ENCODE results near the gene RNF148. TPM values are rescaled to one million over a fixed set of nuclear protein-coding genes. Genes with fewer than 3 reads are reported as not detected.

RNF148 gene
- total RNA-seq, 2 donors from 2014 or later: 0.95 TPM; not detected in 1

GRCh38 chr7:122675621-122676020 lies 27.1 kb downstream of the RNF148 start:
- H3K27ac Mint-ChIP-seq: no peak overlapping the region
- DNase-seq: no peak

GRCh38 chr7:122675011-122675410 lies 27.7 kb downstream of the RNF148 start:
- Histone ChIP-seq H3K4me1 (ENCODE audit: control insufficient read depth, insufficient read depth, low read length) (no peaks in the 10 kb centered on the region), H3K9me3 (ENCODE audit: control insufficient read depth, low read length) (peaks cover 6% of the 10 kb centered on the region), H3K27me3 (ENCODE audit: control insufficient read depth, insufficient read depth, low read length, poor library complexity, severe bottlenecking) (no peaks in the 10 kb centered on the region), H3K9ac (ENCODE audit: extremely low read depth, low read length, poor library complexity, severe bottlenecking) (no peak overlapping the region), H3K27ac (ENCODE audit: low read depth, low read length) (no peak overlapping the region), H3K4me3 (ENCODE audit: low read length) (no peak overlapping the region), H3K36me3 (ENCODE audit: control insufficient read depth, insufficient read depth, low read length) (no peaks in the 10 kb centered on the region)
- no peak for DNase-seq
- Mint-ChIP-seq H3K36me3 (ENCODE audit: low read depth) (peaks cover 10% of the 10 kb centered on the region), H3K4me1 (peaks cover 27% of the 10 kb centered on the region), H3K27ac (no peak overlapping the region), H3K27me3 (ENCODE audit: insufficient read depth) (peaks cover 5% of the 10 kb centered on the region), H3K4me3 (no peak overlapping the region), H3K9me3 (peaks cover 32% of the 10 kb centered on the region)
- TF ChIP-seq, protein P1, sequence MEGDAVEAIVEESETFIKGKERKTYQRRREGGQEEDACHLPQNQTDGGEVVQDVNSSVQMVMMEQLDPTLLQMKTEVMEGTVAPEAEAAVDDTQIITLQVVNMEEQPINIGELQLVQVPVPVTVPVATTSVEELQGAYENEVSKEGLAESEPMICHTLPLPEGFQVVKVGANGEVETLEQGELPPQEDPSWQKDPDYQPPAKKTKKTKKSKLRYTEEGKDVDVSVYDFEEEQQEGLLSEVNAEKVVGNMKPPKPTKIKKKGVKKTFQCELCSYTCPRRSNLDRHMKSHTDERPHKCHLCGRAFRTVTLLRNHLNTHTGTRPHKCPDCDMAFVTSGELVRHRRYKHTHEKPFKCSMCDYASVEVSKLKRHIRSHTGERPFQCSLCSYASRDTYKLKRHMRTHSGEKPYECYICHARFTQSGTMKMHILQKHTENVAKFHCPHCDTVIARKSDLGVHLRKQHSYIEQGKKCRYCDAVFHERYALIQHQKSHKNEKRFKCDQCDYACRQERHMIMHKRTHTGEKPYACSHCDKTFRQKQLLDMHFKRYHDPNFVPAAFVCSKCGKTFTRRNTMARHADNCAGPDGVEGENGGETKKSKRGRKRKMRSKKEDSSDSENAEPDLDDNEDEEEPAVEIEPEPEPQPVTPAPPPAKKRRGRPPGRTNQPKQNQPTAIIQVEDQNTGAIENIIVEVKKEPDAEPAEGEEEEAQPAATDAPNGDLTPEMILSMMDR (conservative IDR thresholded peaks at IDR 0.05): no peak
- WGBS, 2 experiments (ENCODE audit: insufficient coverage in 1 of 2, insufficient read length in 1 of 2): 92 to 94% methylated on average over 7 of the region's 7 CpGs

More at GRCh38 chr7:122675621-122676020, 27.1 kb downstream of the RNF148 start:
- Histone ChIP-seq H3K9ac (ENCODE audit: extremely low read depth, low read length, poor library complexity, severe bottlenecking) (no peak overlapping the region), H3K27me3 (ENCODE audit: control insufficient read depth, insufficient read depth, low read length, poor library complexity, severe bottlenecking) (no peaks in the 10 kb centered on the region), H3K36me3 (ENCODE audit: control insufficient read depth, insufficient read depth, low read length) (no peaks in the 10 kb centered on the region), H3K4me3 (ENCODE audit: low read length) (no peak overlapping the region), H3K27ac (ENCODE audit: low read depth, low read length) (no peak overlapping the region), H3K4me1 (ENCODE audit: control insufficient read depth, insufficient read depth, low read length) (no peaks in the 10 kb centered on the region), H3K9me3 (ENCODE audit: control insufficient read depth, low read length) (peaks cover 11% of the 10 kb centered on the region)
- H3K4me3 Mint-ChIP-seq: no peak overlapping the region
- peaks cover 38% of the 10 kb centered on the region for H3K9me3 Mint-ChIP-seq
- H3K36me3 Mint-ChIP-seq (ENCODE audit: low read depth): peaks cover 10% of the 10 kb centered on the region
- TF ChIP-seq, protein P1 (conservative IDR thresholded peaks at IDR 0.05): no peak
- peaks cover 5% of the 10 kb centered on the region for H3K27me3 Mint-ChIP-seq (ENCODE audit: insufficient read depth)
- H3K4me1 Mint-ChIP-seq: peaks cover 27% of the 10 kb centered on the region
- WGBS, 2 experiments (ENCODE audit: insufficient coverage in 1 of 2, insufficient read length in 1 of 2): 83 to 95% methylated on average over 2 to 7 of the region's 7 CpGs

- 94 to 100% methylated on average over 1 to 4 of the region's 4 CpGs for WGBS, 2 experiments (ENCODE audit: insufficient coverage in 1 of 2, insufficient read length in 1 of 2)
- Mint-ChIP-seq H3K36me3 (ENCODE audit: low read depth) (peaks cover 9% of the 10 kb centered on the region), H3K4me3 (no peak overlapping the region), H3K27me3 (ENCODE audit: insufficient read depth) (peaks cover 5% of the 10 kb centered on the region), H3K4me1 (peaks cover 25% of the 10 kb centered on the region), H3K9me3 (peaks cover 28% of the 10 kb centered on the region), H3K27ac (no peak overlapping the region)
- peaks cover 1% of the 10 kb centered on the region for H3K9me3 ChIP-seq (ENCODE audit: control insufficient read depth, low read length)
- DNase-seq: no peak
- TF ChIP-seq, protein P1 (conservative IDR thresholded peaks at IDR 0.05): no peak
- no peaks in the 10 kb centered on the region for H3K4me1 ChIP-seq (ENCODE audit: control insufficient read depth, insufficient read depth, low read length)
- no peak overlapping the region for H3K4me3 ChIP-seq (ENCODE audit: low read length)
- H3K27me3 ChIP-seq (ENCODE audit: control insufficient read depth, insufficient read depth, low read length, poor library complexity, severe bottlenecking): no peaks in the 10 kb centered on the region
- no peak overlapping the region for H3K9ac ChIP-seq (ENCODE audit: extremely low read depth, low read length, poor library complexity, severe bottlenecking)
- no peak overlapping the region for H3K27ac ChIP-seq (ENCODE audit: low read depth, low read length)
- no peaks in the 10 kb centered on the region for H3K36me3 ChIP-seq (ENCODE audit: control insufficient read depth, insufficient read depth, low read length)
Observed at GRCh38 chr7:122674502-122674901, 28.2 kb downstream of the RNF148 start.
